Measurements from ENCODE around the gene EIF4E3.

EIF4E3 gene

DNA sequence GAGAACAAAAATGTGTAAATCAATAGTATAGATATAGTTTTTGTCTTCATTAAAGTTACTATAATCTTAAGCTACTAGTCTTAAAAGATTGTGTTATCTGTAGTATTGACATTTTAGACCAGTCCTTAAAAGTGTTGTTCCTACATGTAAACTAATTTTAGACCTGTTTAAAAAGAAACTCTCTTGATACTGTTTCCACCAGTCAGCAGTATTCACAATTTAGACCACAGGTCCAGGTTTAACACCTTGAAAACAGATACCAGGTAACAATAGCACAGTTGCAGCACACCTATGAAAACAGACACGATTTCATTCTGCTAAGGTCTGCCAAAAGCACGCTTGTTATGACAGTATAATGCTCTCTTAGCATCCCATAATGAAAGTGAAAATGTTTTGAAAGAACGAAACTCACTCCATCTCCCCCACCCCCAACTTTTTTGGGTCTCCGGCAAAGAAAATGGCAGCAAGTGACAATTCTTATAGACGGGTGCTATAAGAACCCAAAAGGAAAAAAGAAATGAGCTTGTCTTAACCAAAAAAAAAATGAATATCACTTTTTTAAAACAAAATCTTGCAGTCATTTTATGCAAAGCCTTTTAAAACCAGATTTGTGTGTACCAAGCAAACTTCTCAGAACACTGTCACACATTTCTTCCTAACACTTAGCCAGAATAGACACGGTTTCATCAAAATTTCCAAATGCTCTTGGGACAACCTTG is 1.6 kb downstream of the EIF4E3 start:
- Histone ChIP-seq H3K4me3 (ENCODE audit: extremely low read depth, insufficient read depth, low read length, poor library complexity, severe bottlenecking) (no peak overlapping the region), H3K36me3 (ENCODE audit: control insufficient read depth, insufficient read depth, low read length) (no peaks in the 10 kb centered on the region), H3K27ac (ENCODE audit: low read depth, low read length, severe bottlenecking) (no peak overlapping the region), H3K9me3 (ENCODE audit: control insufficient read depth, low read length) (no peaks in the 10 kb centered on the region), H3K4me1 (ENCODE audit: control insufficient read depth, insufficient read depth, low read length, poor library complexity, severe bottlenecking) (no peaks in the 10 kb centered on the region)
- 70 to 85% methylated on average over 1 to 5 of the region's 6 CpGs for WGBS, 2 experiments (ENCODE audit: insufficient coverage in 2 of 2)

DNA sequence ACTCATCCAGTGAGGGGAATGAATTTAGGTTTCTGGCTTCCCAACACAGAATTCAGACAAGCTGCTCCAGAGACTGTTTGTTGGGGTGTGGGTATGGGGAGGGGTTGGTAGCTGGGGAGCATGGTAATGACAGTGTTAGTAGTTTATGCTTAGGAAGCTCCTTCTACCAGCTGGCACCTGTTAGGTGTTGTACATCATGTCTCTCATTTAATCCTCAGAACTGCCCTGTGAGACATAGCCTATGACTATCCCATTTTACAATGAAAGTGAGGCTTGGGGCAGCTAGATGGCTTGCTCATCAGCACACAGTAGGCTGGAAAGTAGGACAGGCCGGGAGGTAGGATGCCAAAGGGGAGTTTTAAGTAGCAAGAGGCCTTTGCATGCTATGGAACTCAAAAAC is 2.5 kb downstream of the EIF4E3 start:
- 89 to 100% methylated on average over 1 of the region's 1 CpG for WGBS, 2 experiments (ENCODE audit: insufficient coverage in 2 of 2)

DNA sequence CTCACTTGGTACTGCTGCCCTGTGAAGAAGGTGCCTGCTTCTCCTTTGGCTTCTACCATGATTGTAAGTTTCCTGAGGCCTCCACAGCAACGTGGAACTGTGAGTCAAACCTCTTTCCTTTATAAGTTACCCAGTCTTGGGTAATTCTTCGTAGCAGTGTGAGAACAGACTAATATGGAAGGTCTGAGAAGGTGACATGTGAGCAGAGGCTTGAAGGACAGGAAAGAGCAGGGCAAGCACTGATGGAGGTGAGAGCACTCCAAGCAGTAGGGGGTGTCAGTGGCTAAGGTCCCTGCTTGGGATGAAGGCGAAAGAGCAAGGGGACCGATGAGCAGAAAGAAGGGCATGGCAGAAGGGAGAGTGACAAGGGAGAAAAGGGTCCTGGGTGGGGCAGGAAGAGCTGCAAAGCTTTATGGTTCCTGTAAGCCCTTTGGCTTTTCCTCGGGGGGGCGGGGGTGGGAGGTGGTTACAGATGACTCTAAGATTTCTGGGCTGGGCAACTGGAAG is 3.5 kb downstream of the EIF4E3 start:
- Histone ChIP-seq H3K27ac (ENCODE audit: low read depth, low read length, severe bottlenecking) (no peak overlapping the region), H3K4me1 (ENCODE audit: control insufficient read depth, insufficient read depth, low read length, poor library complexity, severe bottlenecking) (no peaks in the 10 kb centered on the region), H3K4me3 (ENCODE audit: extremely low read depth, insufficient read depth, low read length, poor library complexity, severe bottlenecking) (no peak overlapping the region), H3K9me3 (ENCODE audit: control insufficient read depth, low read length) (no peaks in the 10 kb centered on the region), H3K36me3 (ENCODE audit: control insufficient read depth, insufficient read depth, low read length) (no peaks in the 10 kb centered on the region)
- WGBS, 2 experiments (ENCODE audit: insufficient coverage in 2 of 2), result 94 to 100% methylated on average over 3 to 6 of the region's 6 CpGs

More for the DNA sequence above, 2.5 kb downstream of the EIF4E3 start:
- H3K9me3 ChIP-seq (ENCODE audit: control insufficient read depth, low read length), result no peaks in the 10 kb centered on the region
- H3K4me3 ChIP-seq (ENCODE audit: extremely low read depth, insufficient read depth, low read length, poor library complexity, severe bottlenecking), result no peak overlapping the region
- H3K4me1 ChIP-seq (ENCODE audit: control insufficient read depth, insufficient read depth, low read length, poor library complexity, severe bottlenecking), result no peaks in the 10 kb centered on the region
- H3K27ac ChIP-seq (ENCODE audit: low read depth, low read length, severe bottlenecking), result no peak overlapping the region
- no peaks in the 10 kb centered on the region for H3K36me3 ChIP-seq (ENCODE audit: control insufficient read depth, insufficient read depth, low read length)

DNA sequence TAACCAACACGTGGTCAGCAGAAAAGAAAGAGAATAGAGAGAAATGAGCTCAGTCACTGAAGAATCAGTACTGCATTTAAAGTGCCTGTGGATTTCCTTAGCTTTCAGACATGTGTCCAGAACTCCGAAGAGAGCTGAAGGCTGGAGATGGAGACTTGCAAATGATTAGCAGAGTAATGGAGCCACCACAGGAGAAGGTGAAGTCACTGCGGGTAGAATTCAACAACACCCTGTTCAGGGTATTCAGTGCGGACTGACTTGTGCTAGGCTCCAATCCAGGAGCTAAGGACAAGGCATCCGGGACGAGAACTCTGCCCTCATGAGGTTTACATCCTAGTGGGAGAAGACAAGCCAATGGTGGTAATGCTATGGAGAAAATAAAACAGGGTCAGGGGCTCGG is 4.2 kb downstream of the EIF4E3 start:
- Histone ChIP-seq H3K4me1 (ENCODE audit: control insufficient read depth, insufficient read depth, low read length, poor library complexity, severe bottlenecking) (no peaks in the 10 kb centered on the region), H3K9me3 (ENCODE audit: control insufficient read depth, low read length) (no peaks in the 10 kb centered on the region), H3K36me3 (ENCODE audit: control insufficient read depth, insufficient read depth, low read length) (no peaks in the 10 kb centered on the region), H3K27ac (ENCODE audit: low read depth, low read length, severe bottlenecking) (no peak overlapping the region), H3K4me3 (ENCODE audit: extremely low read depth, insufficient read depth, low read length, poor library complexity, severe bottlenecking) (no peak overlapping the region)
- 90 to 95% methylated on average over 7 of the region's 7 CpGs for WGBS, 2 experiments (ENCODE audit: insufficient coverage in 2 of 2)

DNA sequence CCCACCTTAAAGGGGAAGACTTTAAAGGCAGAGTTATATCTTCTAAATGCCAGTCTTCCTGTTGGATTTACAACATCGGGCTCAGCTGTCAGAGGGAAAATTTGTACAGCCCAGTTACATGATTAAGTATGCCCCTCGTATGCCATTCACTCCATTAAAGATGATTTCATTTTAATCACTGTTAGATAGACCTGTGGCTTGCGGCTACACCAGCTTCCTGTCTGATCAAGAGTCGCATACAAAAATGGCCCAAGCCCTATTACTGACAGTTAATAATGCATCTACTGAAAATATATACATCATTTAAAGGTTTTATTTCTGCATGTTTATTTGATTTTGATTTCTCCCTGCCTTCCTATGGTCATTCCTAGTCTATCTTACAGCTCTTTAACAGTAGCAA is 7.1 kb downstream of the EIF4E3 start:
- H3K27ac ChIP-seq (ENCODE audit: low read depth, low read length, severe bottlenecking), result no peak overlapping the region
- WGBS, 2 experiments (ENCODE audit: insufficient coverage in 2 of 2), result 100% methylated on average over 2 of the region's 4 CpGs
- H3K4me3 ChIP-seq (ENCODE audit: extremely low read depth, insufficient read depth, low read length, poor library complexity, severe bottlenecking), result no peak overlapping the region
- no peaks in the 10 kb centered on the region for H3K36me3 ChIP-seq (ENCODE audit: control insufficient read depth, insufficient read depth, low read length)
- no peaks in the 10 kb centered on the region for H3K4me1 ChIP-seq (ENCODE audit: control insufficient read depth, insufficient read depth, low read length, poor library complexity, severe bottlenecking)
- H3K9me3 ChIP-seq (ENCODE audit: control insufficient read depth, low read length), result no peaks in the 10 kb centered on the region

DNA sequence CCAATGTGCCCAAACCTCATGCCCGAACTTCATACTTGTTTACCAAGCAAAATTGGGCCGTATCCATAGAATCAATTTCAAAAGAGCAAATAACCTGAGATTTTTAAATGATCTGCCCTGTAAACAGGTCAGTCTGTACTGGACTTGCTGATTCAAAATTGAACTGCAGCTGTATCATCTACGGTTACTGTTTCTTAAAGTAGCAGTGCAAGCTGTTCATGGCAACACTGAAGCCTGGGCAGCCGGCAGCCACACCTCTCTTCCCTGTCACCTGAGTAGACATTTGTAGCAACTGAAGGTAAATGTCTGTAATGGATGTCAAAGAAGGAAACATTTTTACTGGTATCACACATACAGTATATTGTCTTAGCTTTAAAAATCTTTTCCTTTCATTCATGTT is 10.6 kb downstream of the EIF4E3 start:
- H3K36me3 ChIP-seq (ENCODE audit: control insufficient read depth, insufficient read depth, low read length), result no peaks in the 10 kb centered on the region
- H3K4me3 ChIP-seq (ENCODE audit: extremely low read depth, insufficient read depth, low read length, poor library complexity, severe bottlenecking), result no peak overlapping the region
- no peaks in the 10 kb centered on the region for H3K9me3 ChIP-seq (ENCODE audit: control insufficient read depth, low read length)
- no peak overlapping the region for H3K27ac ChIP-seq (ENCODE audit: low read depth, low read length, severe bottlenecking)
- H3K4me1 ChIP-seq (ENCODE audit: control insufficient read depth, insufficient read depth, low read length, poor library complexity, severe bottlenecking), result no peaks in the 10 kb centered on the region
- 70 to 74% methylated on average over 3 of the region's 4 CpGs for WGBS, 2 experiments (ENCODE audit: insufficient coverage in 2 of 2)

DNA sequence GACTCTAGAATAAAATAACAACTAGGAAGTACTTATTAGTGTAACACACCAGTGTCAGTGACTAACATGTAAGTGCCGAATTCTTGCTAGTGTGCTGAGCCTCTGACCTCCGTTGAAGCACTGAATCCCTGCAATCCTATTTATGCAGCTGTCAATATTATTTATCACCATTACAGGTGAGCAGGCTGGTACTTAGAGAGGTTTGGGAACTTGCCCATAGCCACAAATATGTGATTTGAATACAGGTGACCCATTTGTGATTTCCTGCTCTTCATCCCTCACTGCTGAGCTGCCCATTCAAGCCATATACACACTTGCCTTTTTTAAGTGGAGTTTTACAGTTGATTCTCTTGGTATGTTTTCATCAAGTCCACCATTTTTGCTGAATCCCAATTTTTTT is 12.2 kb downstream of the EIF4E3 start:
- Histone ChIP-seq H3K27ac (ENCODE audit: low read depth, low read length, severe bottlenecking) (no peak overlapping the region), H3K4me1 (ENCODE audit: control insufficient read depth, insufficient read depth, low read length, poor library complexity, severe bottlenecking) (no peaks in the 10 kb centered on the region), H3K36me3 (ENCODE audit: control insufficient read depth, insufficient read depth, low read length) (no peaks in the 10 kb centered on the region), H3K4me3 (ENCODE audit: extremely low read depth, insufficient read depth, low read length, poor library complexity, severe bottlenecking) (no peak overlapping the region), H3K9me3 (ENCODE audit: control insufficient read depth, low read length) (no peaks in the 10 kb centered on the region)
- WGBS, 2 experiments (ENCODE audit: insufficient coverage in 2 of 2), result 70% methylated on average over 2 of the region's 2 CpGs; no CpG with 5 or more reads in 1 of the 2 experiments

DNA sequence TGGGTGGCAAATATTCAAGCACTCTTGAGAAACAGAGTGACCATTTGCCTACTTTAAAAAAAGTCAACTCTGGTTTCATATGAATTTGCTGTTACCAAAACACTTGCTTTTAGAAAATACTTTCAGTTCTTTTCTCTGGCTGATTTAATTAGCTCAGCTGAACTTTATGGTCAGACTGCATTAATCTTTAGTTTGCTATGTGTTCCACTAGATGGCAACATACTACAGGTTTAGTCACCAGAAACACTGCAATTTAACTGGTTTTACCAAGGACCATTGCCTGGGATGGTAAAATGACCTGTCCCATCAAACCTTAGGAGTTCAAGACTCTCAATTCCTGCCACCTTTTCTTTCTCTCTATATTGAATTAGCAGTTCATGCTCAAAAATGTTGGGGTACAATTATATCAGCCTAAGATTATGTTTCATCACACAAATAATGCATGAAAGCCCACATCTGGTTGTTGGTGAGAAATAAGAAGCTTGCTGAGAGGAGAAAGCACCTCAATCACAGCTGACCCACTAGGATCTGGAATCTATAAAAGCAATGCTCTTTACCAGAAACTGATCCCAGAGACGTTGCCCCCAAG is 14.2 kb downstream of the EIF4E3 start:
- WGBS, 2 experiments (ENCODE audit: insufficient coverage in 2 of 2), result 67 to 70% methylated on average over 1 of the region's 1 CpG
- H3K4me3 ChIP-seq (ENCODE audit: extremely low read depth, insufficient read depth, low read length, poor library complexity, severe bottlenecking), result no peak overlapping the region
- no peaks in the 10 kb centered on the region for H3K36me3 ChIP-seq (ENCODE audit: control insufficient read depth, insufficient read depth, low read length)
- H3K9me3 ChIP-seq (ENCODE audit: control insufficient read depth, low read length), result no peaks in the 10 kb centered on the region
- no peaks in the 10 kb centered on the region for H3K4me1 ChIP-seq (ENCODE audit: control insufficient read depth, insufficient read depth, low read length, poor library complexity, severe bottlenecking)
- H3K27ac ChIP-seq (ENCODE audit: low read depth, low read length, severe bottlenecking), result no peak overlapping the region

DNA sequence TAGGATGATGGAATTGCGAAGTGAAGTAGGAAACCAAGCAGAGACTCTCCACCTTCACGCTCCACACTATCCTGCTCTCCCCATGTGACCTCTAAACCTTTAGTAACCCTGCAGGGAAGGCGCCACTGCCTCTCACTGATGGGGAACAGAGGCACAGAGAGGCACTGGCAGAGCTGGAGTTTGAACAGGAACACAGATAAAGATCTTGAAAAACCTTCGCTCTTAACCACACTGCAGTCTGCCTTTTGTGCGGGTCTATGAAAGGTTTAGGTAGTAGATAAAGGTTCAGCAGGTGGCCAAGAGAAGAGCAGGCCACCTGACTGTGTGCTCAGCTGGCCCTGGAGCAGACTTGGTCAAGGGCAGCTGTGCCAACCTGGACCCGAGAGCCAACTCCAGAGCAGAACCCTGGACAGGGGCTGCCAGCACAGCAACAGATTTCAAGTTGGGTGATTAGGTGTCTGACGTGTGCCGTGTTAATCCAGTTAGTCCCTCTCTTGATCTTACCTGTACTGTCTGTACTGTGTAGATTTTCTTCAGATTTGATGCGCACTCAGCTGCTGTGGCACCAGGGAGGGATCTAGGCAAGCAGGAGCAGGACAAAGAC is 15.2 kb downstream of the EIF4E3 start:
- no peaks in the 10 kb centered on the region for H3K9me3 ChIP-seq (ENCODE audit: control insufficient read depth, low read length)
- no peak overlapping the region for H3K4me3 ChIP-seq (ENCODE audit: extremely low read depth, insufficient read depth, low read length, poor library complexity, severe bottlenecking)
- H3K36me3 ChIP-seq (ENCODE audit: control insufficient read depth, insufficient read depth, low read length), result no peaks in the 10 kb centered on the region
- no peak overlapping the region for H3K27ac ChIP-seq (ENCODE audit: low read depth, low read length, severe bottlenecking)
- 87 to 100% methylated on average over 6 of the region's 9 CpGs for WGBS, 2 experiments (ENCODE audit: insufficient coverage in 2 of 2)
- no peaks in the 10 kb centered on the region for H3K4me1 ChIP-seq (ENCODE audit: control insufficient read depth, insufficient read depth, low read length, poor library complexity, severe bottlenecking)

DNA sequence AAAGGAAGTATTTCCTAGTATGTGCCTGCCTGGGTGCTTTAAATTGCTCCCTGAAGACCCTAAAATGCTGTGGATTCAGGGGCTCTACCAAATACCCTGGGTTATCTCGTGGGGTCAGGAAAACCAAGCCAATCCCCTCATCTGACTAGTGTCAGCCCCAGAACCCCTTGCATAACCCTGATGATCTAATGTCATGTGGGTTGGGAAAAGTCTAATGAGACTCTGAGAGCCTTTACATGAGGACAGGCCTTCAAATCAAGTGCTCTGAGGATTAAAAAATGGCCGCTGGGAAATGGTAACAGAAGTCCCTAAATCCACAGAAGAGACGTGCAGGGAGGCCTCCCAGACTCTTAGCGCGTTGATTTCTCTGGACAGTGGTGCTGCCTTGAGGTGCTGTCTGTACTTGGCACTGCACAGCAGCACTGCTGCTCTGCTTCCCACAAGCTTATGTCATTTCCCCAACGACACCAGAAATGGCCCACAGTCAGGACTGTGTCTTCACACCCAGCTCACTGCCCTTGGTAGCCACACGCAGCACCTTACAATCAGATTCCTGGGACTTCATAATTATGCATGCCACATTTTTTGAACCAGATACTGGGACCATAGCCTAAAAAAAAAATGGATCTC is 16.6 kb downstream of the EIF4E3 start:
- WGBS, 2 experiments (ENCODE audit: insufficient coverage in 2 of 2), result 96 to 97% methylated on average over 6 of the region's 7 CpGs
- Histone ChIP-seq H3K27ac (ENCODE audit: low read depth, low read length, severe bottlenecking) (no peak overlapping the region), H3K4me1 (ENCODE audit: control insufficient read depth, insufficient read depth, low read length, poor library complexity, severe bottlenecking) (peaks cover 7% of the 10 kb centered on the region), H3K4me3 (ENCODE audit: extremely low read depth, insufficient read depth, low read length, poor library complexity, severe bottlenecking) (no peak overlapping the region), H3K36me3 (ENCODE audit: control insufficient read depth, insufficient read depth, low read length) (no peaks in the 10 kb centered on the region), H3K9me3 (ENCODE audit: control insufficient read depth, low read length) (no peaks in the 10 kb centered on the region)

Data from mesodermal cell (in vitro differentiated cells).